ENCODE data around the gene SH2D3C.

The SH2D3C gene

DNA sequence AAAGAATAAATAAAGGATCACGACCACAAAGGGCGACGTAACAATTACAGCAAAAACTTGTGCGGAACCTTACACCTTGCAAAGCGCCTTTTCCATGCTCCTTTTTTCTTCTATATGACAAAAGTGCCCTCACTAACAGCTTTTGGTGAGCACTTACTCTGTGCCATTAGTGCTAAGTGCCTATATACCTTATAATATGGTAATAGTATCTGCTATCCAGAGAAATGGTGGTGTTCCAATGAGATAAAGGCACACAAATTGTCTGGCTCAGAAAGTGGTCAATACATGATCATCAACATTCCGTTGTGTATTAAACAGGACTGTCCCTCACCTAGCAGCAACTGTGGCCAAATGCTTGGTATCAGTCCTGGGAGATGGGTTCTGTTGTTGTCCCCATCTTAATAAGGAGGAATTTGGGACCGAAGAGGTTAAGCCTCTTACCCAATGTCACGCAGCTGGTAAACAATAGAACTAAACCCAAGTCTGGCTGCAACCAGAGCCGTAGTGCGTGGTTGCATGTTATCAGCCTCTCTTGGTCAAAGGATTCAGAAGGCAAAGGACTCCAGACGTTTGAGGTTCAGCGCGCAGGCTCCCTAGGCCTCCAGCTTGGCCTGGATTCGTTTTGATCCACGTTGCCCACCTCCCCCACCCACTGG lies 42.8 kb downstream of the SH2D3C start:
- DNase-seq = no peak

DNA sequence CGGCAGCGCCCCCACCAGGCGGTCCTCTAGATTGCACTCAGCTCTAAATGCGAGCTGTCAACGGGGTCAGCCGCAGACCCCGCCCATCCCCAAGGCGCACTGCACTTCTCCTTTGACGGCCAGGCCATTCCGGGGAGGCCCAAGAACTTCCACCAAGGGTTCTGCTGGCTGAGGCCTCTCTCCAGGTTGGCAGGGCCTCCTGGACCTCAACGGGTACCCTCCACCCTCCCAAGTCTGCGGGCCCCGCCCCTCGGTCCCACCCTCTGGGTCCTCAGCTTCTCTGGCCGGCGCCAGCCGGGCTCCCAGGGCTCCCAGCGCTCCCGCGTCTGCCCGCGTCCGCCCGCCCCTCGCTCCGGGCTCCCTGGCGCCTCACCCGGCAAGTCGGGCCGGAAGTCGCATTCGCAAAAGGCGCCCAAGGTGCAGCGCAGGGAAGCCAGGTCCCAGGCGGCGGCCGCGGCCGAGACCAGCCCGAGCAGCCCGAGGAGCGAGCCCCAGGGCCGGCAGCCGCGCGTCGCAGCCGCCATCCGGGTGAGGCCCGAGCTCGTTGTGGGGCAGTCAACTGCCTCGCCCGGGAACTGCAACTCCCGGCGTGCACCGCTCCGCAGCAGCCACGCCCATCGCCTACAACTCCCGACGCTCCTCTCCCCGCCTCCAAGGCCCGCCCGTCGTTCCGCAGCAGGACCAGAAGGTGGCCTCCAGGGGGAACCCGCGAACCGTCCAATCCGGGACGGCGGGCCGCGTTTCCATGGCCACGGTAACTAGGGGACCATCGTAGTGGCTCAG lies 43.5 kb downstream of the SH2D3C start, which contains the start of gene TOR2A:
TOR2A (minus strand) TSS at position 548 of the 783 bp plus-strand sequence; CDS start at position 524, 24 bp downstream.
- DNase-seq = peak; percentile 97 to 98 (median 97)

DNA sequence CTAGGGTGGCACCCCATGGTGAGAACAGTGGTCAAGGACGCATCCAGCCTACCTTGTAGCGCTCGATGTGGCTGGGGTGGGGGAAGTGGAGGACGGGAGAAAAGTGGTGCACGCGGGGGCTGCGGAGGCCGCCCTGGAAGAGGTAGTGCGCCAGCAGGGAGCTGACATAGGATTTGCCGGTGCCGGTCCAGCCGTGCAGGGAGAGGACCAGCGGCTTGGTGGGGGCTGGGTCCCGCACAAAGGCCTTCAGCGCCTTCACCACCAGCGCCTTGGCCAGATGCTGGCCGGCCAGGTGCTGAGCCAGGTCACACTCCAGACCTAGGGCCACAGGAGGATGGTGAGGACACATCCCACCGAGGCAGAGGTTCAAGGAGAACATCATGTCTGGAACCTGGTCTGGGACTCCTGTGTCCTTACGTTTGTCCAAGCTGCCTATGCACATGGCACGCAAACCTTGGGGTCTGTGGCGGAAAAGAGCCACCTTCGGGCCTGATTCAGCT lies 44.2 kb downstream of the SH2D3C start:
- DNase-seq = no peak

DNA sequence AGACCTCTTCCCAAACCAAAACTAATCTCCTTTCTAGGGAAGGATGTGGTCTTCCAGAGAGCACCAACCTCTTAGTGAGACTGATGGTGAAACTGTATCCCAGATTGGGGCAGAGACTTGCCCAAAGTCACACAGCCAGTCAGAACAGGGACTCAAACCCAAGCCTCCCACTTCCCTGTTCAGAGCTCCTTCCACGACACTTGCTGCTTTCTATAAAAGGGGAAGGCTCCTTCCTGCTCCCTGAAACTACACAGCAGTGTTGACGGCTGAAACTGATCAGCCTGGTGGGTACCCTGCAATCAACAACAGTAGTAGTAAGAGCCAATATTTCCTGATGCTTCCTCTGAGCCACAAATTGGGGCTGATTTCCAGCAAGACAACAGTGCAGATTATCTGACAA lies 44.9 kb downstream of the SH2D3C start:
- DNase-seq = no peak

DNA sequence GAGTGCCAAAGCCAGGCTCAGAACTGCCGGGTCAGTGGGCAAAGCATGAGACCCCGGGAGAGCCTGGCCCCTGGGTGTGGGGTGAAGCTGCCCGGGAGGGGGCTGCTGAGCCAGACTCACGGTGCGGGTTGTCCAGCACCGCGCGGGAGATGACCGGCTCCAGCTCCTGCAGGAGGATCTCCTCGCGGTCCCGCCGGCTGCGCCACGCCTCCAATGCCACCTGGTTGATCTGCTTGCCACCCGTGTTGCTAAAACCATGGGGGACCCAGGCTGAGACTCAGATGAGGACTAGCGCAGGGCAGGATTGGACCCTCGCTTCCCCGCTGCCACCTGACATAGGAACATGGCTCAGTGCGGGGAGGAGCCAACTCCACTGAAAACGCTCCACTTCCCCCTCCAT lies 46.0 kb downstream of the SH2D3C start:
- DNase-seq = no peak

DNA sequence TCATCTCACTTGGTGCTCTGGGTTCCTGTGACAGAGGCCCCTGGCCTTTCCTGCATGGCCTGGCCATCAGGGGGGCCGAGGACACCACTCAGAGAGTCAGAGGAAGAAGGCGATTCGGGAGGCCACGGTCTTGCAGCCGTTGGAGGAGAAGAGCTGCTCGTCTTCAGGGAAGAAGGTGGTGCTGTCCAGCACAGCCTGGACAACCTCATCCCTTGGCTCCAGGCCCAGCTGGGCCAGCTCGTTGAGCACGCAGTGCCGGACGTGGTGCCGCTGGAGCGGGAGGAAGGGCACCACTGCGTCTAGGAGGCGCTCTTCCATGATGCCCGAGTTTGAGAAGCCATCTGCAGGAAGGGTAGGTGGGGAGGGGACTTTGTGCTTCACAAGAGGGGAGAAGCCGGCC lies 46.5 kb downstream of the SH2D3C start:
- DNase-seq = no peak

DNA sequence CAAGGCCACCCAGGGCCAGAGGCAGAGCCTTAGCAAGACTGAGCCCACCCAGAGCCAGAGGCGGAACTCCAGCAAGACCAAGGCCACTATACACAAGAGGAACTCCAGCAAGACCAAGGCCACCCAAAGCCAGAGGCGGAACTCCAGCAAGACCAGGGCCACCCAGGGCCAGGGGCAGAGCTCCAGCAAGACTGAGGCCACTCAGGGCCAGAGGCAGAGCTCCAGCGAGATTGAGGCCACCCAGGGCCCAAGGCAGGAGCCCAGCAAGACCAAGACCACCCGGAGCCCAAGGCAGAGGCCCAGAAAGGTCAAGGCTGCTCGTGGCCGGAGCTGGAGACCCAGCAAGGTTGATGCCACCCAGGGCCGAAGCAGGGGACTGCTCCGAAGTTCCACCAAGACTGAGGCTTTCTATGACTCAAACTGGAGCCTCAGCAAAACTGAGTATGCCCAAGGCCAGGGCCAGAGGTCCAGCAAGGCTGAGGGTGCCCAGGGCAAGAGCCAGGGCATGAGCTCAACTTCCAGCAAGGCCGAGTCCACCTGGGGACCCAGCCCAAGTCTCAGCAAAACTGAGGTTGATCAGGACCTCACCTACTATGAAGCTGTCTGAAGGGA lies 47.6 kb downstream of the SH2D3C start:
- DNase-seq = no peak

DNA sequence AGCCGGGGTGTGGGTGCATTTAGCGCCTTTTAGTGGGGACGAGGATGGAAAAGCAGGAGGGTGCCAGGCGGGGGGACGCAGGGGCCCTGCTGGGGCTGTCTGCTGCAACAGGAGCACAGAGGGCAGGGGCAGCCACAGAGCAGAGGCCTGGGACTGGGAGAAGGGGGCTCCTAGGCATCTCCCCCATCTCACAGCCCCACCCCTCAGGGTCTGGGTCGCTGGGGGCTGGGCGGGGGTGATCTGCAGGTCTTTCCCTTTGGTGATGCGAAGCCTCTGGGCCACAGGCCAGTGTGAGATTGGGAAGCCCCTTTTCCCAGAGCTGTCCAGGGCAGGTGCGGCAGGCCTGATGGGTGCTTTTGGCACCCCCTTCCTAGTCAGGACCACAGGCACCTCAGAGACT lies 48.2 kb downstream of the SH2D3C start:
- no peak for DNase-seq

DNA sequence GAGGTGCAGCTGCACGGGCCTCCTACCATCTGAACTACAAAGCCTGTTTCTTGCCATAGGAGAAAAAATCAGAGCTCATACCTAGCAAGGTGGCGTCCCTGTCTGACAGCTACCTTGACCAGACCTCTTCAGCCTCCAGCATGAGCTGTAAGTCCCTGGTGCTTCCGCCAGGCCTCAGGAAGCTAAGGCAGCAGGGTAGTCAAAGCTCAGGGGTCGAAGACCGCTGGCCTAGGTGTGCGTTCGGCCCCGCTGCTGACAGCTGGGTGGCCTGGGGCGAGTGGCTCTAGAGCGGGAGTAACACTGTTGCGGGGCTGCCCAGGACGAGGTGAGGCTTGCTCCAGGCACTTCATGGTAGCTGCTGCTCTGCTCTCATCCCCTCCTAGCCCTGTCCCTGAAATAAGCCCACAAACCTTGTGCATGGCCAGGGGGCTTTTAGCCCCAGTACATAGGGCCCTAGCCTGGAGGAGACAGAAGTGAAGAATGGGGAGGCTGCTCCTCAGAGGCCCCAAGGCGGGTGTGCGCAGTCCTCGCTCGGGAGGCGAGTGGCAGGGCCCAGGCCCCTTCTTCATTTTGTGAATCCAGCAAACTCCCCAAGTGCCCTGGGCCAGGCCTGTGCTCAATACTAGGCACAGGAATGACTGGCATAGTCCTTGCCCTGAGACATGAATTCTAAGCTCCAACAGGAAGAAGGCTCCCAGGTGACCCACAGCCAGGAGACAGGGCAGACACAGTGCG lies 48.8 kb downstream of the SH2D3C start:
- DNase-seq = no peak

DNA sequence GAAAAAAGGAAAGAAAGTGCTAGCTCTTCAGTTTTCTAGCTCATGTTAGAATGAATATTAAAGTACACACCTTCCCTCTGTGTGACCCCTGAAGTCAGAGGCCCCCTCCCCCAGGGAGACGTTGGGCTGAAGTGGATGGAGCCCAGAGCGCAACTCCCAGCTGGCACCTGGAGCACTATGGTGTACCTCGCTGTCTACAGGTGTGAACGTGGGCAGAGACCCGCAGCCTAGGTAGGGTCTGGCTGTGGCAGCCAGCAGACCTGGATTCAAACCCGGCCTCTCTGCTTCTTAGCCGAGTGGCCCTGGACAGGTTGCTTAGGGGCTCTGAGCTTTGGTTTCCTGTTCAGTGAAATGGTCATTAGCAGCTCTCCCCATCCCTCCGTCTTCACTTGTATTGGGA lies 49.7 kb downstream of the SH2D3C start:
- DNase-seq = no peak

DNA sequence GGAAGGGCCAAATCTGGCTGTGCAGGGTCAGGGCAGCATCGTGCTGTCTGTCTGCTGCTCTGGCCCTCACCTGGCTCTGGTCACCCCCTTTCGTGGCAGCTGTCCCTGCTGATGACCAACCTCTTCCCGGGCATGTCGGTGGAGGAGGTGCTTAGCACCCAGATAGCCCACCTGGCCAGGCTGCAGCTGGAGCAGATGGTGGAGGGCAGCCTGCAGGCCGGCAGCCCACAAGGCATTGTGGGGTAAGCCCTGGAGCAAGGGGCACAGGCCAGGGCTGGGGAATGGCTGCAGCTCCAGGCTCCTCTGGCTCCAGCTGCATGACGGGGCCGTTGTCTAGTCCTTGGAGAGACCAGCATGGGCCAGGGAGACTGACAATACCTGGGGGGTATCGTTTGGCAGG lies 51.6 kb downstream of the SH2D3C start:
- DNase-seq = no peak

DNA sequence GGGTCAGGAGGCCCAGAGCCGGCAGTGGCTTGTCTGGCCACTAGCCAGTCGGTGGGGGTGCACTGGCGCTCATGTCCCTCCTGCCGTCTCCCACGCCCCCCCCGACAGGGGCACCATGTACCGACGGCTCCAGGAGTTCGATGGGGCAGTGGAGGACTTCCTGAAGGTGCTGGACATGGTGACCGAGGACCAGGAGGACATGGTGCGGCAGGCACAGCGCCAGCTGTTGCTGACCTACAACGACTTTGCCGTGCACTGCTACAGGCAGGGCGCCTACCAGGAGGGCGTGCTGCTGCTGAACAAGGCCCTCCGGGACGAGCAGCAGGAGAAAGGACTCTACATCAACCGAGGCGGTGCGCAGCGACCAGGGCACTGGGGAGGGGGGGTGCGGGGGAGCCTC lies 54.5 kb downstream of the SH2D3C start:
- DNase-seq = no peak

DNA sequence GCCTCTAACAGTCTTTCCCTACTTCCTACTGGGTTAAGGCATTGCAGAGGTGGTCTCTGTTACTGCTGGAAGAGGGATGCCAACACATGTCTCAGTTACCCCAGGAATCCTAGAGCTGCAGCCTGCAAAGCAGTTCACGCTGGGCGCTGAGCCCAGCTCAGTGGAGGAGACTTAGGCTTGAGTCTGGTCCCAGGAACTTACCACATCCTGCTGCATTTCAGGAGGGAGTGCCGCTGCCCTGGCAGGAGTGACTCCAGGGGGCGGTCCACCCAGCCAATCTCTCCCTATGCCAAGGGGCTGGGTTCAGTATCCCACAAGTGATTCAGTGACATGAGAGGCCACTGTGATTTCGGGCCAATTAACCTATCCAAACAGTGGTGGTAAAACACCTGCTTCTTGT lies 55.0 kb downstream of the SH2D3C start:
- DNase-seq = no peak

DNA sequence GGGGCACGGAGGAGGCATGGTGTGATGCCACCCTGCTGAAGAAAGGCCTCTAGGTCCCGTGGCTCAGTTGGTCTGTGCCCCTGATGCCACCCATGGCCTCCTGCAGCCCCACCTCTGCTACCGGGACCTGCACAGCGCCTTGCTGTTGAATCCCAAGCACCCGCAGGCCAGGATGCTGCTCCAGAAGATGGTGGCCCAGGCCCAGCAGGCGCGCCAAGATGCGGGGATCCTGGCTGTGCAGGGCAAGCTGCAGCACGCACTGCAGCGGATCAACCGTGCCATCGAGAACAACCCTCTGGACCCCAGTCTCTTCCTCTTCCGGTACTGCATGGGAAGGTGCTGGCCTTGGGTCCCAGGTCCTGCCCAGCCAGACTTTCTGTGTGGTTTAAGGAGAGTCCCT lies 55.5 kb downstream of the SH2D3C start:
- no peak for DNase-seq

DNA sequence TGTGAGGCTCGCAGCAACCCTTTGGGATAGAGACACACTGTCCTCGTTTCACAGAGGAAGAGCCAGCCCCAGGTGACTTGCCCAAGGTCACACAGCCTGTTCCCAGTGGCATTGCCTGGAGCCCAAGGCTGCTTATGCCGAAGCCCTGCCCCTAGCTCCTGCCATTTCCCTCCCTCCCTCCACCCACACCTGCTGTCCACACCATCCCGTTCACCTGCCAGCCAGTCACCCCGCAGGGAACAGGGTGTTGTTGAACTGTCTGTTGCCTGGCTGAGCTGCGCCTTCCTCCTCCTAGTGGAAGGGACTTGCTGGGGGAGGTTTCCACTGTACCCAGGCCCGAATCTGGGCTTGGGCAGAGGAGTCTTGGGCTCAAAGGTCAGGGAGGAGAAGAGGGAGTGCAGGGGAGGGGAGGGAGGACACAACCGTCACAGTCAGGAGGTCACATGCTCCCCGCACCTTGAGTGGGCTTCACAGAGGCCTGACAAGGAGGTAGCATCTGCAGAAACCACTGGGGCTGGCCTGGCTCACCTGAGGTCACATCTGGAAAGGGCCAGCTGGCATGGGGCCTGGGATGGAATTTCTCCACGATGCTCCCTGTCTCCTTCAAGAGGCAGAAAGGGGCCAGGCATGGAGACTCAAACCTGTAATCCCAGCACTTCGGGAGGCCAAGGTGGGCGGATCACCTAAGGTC lies 56.3 kb downstream of the SH2D3C start:
- no peak for DNase-seq

DNA sequence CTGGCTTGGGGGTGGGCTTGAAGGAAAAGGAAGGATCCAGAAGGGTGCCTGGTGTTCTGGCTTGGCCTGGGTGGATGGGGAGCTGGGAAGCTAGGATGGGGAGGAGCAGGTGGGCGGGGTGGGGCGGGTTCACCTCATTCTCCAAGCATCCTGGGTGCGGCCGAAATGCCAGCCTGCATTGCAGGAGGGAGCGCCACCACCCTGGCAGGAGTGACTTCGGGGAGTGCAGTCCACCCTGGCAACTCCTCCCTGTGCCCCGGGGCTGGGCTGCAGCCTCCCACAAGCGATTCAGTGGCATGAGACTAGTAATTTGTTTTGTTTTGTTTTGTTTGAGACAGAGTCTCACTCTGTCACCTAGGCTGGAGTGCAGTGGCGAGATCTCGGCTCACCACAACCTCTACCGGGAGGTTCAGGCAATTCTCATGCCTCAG lies 57.1 kb downstream of the SH2D3C start:
- no peak for DNase-seq

DNA sequence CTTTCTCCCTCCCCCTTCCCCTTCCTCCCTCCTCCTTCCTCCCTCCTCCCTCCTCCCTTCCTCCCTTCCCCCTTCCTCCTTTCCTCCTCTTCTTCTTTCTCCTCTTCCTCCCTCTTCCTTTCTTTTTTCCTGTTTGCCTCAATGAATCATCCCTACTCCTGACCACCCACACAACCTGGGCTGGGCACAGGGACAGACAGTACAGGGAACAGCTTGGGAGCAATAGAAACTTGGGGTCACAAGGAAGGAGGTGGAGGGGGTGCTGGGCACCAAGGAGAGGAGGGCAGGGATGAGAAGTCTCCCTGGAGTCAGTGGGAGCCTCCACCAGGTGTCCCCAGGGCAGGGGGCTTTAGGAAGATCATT lies 57.6 kb downstream of the SH2D3C start:
- DNase-seq = no peak

DNA sequence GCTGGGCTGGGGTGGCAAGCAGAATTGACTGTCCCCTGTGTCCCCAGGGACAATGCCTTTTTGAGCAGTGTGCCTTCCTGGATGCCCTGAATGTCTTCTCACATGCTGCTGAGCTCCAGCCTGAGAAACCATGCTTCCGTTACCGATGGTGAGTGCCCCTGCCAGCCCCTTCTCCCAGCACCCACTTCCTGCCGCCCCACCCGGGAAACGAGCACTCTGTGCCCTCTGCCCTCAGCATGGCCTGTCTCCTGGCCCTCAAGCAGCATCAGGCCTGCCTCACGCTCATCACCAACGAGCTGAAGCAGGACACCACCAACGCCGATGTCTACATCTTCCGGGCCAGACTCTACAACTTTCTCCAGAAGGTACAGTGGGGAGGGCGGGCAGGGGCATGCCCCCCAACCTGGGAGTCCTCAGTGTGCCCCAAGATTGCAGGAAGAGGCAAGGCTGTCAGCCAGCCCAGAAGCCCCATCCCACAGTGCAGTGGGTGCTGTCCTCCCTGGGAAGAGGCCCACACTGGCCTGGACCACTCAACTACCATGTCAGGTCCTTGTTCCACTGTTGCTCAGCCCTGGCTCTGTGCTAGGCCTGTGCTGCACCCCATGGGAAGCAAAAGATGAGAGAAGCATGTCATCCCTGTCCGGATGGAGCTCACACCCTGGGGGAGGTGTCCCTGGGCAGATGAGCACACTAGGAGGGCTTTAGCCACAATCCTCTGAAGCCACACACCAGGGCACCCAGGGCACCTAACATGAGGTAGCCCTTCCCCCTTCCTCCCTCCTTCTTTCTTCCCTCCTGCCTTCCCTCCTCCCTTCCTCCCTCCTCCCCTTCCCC lies 58.2 kb downstream of the SH2D3C start:
- no peak for DNase-seq

DNA sequence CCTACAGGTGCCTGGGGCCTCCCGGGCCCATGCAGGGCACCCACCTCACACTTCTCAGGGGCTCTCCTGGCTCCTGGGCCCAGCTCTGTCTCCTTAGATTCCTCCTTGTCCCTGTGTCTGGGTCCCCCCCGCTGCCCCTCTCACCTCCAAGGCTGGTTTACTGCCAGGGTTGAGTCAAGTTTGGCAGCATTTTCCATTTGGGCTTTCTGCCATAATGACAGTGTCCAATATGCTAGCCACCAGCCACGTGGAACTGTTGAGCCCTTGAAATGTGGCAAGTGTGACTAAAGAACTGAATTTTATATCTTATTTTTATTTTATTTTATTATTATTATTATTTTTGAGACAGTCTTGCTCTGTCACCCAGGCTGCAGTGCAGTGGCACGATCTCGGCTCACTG lies 60.7 kb downstream of the SH2D3C start:
- no peak for DNase-seq

DNA sequence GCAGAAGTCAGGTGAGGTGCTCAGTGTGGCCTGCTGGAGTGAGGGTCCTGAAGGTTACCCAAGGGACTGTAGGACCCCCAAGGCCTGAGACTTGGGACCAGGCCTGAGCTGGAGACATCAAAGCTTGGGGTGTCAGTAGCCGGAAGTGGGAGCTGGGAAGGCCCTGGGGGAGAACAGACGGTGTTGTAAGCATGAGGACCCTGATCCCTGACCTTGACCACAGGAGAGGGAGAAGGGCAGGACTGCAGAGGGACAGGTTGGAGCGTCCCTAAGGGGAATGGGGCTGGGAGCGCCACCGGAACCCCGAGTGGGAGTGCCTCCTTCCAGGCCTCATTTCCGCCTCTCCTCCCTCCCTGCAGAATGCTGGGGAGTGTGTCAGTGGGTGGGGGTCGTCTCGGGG lies 62.1 kb downstream of the SH2D3C start:
- DNase-seq = no peak

DNA sequence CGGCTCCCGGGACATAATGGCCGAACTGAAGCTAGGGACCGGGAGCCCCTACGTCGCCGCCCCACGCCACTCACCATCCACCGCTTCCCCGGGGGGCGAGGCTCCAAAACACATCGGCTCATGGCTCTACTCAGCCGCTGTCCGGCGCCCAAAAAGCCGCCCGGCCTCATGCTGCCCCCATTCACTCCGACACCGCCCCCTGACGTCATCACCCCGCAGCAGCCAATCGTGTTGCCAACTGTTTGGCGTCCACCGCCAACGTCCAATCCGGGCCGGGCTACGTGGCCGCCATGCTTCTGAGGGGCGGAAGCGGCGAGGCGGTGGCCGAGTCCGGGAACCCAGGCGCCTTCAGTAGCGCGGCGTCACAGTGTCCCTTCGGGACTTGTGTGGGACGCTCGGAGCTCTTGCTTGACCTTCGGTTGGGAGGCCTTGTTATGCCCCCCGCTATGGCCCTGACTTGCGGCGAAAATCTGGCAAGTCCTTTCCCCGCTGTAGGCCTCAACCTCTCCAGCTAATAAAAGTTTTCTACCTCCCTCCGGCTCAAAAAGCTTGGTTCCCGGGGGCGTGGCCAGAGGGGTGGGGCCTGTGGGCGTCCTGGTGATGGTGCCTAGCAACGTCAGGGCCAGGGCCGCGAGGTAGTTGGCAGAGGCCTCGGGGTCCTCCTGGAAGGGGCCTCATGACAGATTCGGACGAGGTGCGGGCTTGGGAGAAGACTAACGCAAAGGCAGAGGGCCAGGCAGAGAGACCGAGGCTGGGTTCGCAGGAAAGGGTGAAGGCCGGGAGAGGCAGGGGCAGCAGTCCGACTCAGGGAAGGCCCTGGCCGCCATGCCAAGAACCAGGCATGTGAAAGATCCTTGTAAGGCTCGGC lies 62.8 kb downstream of the SH2D3C start, which contains the start of the genes PTRH1 and TTC16:
PTRH1 (minus strand) TSS at position 194 of the 868 bp plus-strand sequence; CDS start at position 170, 24 bp downstream.
TTC16 (plus strand) TSS at position 610 of the 868 bp plus-strand sequence; CDS start at position 677, 67 bp downstream.
- peak; percentile 93 to 96 (median 96) for DNase-seq

Measured in activated CD4-positive, CD25-positive, alpha-beta regulatory T cell (primary cell).